Measurements from ENCODE around the gene RPS21. TPM values are rescaled to one million over a fixed set of nuclear protein-coding genes. Genes with fewer than 3 reads are reported as not detected.
A peak's percentile ranks its signal among the peaks of the same experiment; 100 is the strongest.

RPS21 gene
- total and polyA plus RNA-seq, 2 of the 13 experiments (the other 11 are each of a cell fraction or from before 2014, with no cell fraction given): 2,647 to 11,063 TPM

GRCh38 chr20:62366370-62367135, 20.4 kb upstream of the RPS21 start (continued):
- TF ChIP-seq TEF (CRISPR knock-in tag; IDR thresholded peaks at IDR 0.05): no peak
- peak; percentile 98 for TF ChIP-seq TAF15 (IDR thresholded peaks at IDR 0.05; ENCODE audit: low read depth, low read length, poor library complexity, severe bottlenecking)
- TF ChIP-seq KDM3A (CRISPR knock-in tag; IDR thresholded peaks at IDR 0.05; ENCODE audit: low read depth): peak; percentile 34; the same call in 1 of the 2 replicates
- TF ChIP-seq ZNF142 (CRISPR knock-in tag; IDR thresholded peaks at IDR 0.05): no peak
- no peak for TF ChIP-seq GATA4 (IDR thresholded peaks at IDR 0.05; ENCODE audit: borderline replicate concordance, low read depth)
- peak; percentile 41; the same call in 1 of the 2 replicates for TF ChIP-seq ZNF619 (CRISPR knock-in tag; IDR thresholded peaks at IDR 0.05)
- no peak for TF ChIP-seq PAF1 (CRISPR knock-in tag; IDR thresholded peaks at IDR 0.05)
- TF ChIP-seq GMEB1 (CRISPR knock-in tag; IDR thresholded peaks at IDR 0.05; ENCODE audit: borderline replicate concordance): no peak
- TF ChIP-seq HDAC6 (IDR thresholded peaks at IDR 0.05; ENCODE audit: low read depth, low read length): no peak
- no peak for TF ChIP-seq LBX2 (CRISPR knock-in tag; IDR thresholded peaks at IDR 0.05; ENCODE audit: borderline replicate concordance)
- no peak for TF ChIP-seq SMC3 (IDR thresholded peaks at IDR 0.05; ENCODE audit: low read length)
- 0 out of 2 replicates have a peak, but pooled peaks have one; percentile 29 for TF ChIP-seq ZFAT (CRISPR knock-in tag; conservative IDR thresholded peaks at IDR 0.05)
- 0 out of 2 replicates have a peak, but pooled peaks have one; percentile 16 for TF ChIP-seq ZMYM2 (CRISPR knock-in tag; IDR thresholded peaks at IDR 0.05)
- TF ChIP-seq AGO2 (optimal IDR thresholded peaks at IDR 0.05; ENCODE audit: low read depth, low read length): peak; percentile 87
- TF ChIP-seq ZNF839 (CRISPR knock-in tag; IDR thresholded peaks at IDR 0.05; ENCODE audit: borderline replicate concordance): no peak

Data from HepG2 (cell line).